A204.1 (cell line): ENCODE data around the gene C5orf46.
"Not testable (repeated sequence)": the region's sequence is repeated elsewhere in the genome, so short reads cannot be mapped to it uniquely, and the experiment has no call there.

Source experiments
- FAIRE-seq: peaks from 2 replicates; lab custom pipeline; 2012; peaks lifted over from hg19 to GRCh38; lab: Jason Lieb, UNC

The C5orf46 gene

GRCh38 chr5:147906326-147907095, at the start of gene C5orf46:
Gene C5orf46 (minus strand): TSS chr5:147906538. CDS start chr5:147906501, 37 bp downstream.
- no peak for FAIRE-seq

GRCh38 chr5:147954971-147955370, 48.6 kb upstream of the C5orf46 start:
- FAIRE-seq = no peak

GRCh38 chr5:147949711-147950573, 43.6 kb upstream of the C5orf46 start:
- peak; percentile 96 for FAIRE-seq

- FAIRE-seq = not testable (repeated sequence)
Observed at GRCh38 chr5:147946658-147947274, 40.4 kb upstream of the C5orf46 start.

GRCh38 chr5:147939431-147940114, 33.2 kb upstream of the C5orf46 start:
- FAIRE-seq = no peak

GRCh38 chr5:147935032-147935431, 28.7 kb upstream of the C5orf46 start:
- no peak for FAIRE-seq

GRCh38 chr5:147930769-147931168, 24.4 kb upstream of the C5orf46 start:
- no peak for FAIRE-seq

GRCh38 chr5:147927901-147928300, 21.6 kb upstream of the C5orf46 start:
- FAIRE-seq = no peak

- FAIRE-seq = no peak
Observed at GRCh38 chr5:147925020-147925419, 18.7 kb upstream of the C5orf46 start.

- FAIRE-seq = no peak
Observed at GRCh38 chr5:147921136-147921535, 14.8 kb upstream of the C5orf46 start.

GRCh38 chr5:147920420-147921030, 14.2 kb upstream of the C5orf46 start:
- FAIRE-seq = peak; percentile 99

- FAIRE-seq = no peak
Observed at GRCh38 chr5:147918899-147919298, 12.6 kb upstream of the C5orf46 start.

- FAIRE-seq = no peak
Observed at GRCh38 chr5:147918101-147918685, 11.9 kb upstream of the C5orf46 start.

GRCh38 chr5:147913786-147914185, 7.4 kb upstream of the C5orf46 start:
- no peak for FAIRE-seq

- no peak for FAIRE-seq
Observed at GRCh38 chr5:147912011-147912410, 5.7 kb upstream of the C5orf46 start.

GRCh38 chr5:147911427-147911826, 5.1 kb upstream of the C5orf46 start:
- no peak for FAIRE-seq

- no peak for FAIRE-seq
Observed at GRCh38 chr5:147904110-147904509, 2.2 kb downstream of the C5orf46 start.

- no peak for FAIRE-seq
Observed at GRCh38 chr5:147902609-147903115, 3.7 kb downstream of the C5orf46 start.

- FAIRE-seq = no peak
Observed at GRCh38 chr5:147901599-147902039, 4.7 kb downstream of the C5orf46 start.

- no peak for FAIRE-seq
Observed at GRCh38 chr5:147898875-147899401, 7.4 kb downstream of the C5orf46 start.

- no peak for FAIRE-seq
Observed at GRCh38 chr5:147895864-147896263, 10.5 kb downstream of the C5orf46 start.
